Endodermal cell (in vitro differentiated cells): ENCODE results near the gene RNPEPL1. TPM values are rescaled to one million over a fixed set of nuclear protein-coding genes. Genes with fewer than 3 reads are reported as not detected.

Experiments
- DNase-seq: peaks from one replicate; pipeline ENCODE4 v3.0.0-alpha.2; 2017
- H3K27ac ChIP-seq: 2 replicates; pipeline ENCODE4 v1.5.1; 2013; ENCODE audit warnings: mild to moderate bottlenecking, low read depth, low read length, moderate library complexity
- H3K27me3 ChIP-seq: 2 replicates; pipeline ENCODE4 v1.6.1; 2013; ENCODE audit warnings: mild to moderate bottlenecking, low read length, moderate library complexity; ENCODE audit not compliant: insufficient read depth, control insufficient read depth, poor library complexity, severe bottlenecking
- H3K36me3 ChIP-seq: 2 replicates; pipeline ENCODE4 v1.7.0; 2013; ENCODE audit warnings: mild to moderate bottlenecking, low read length, moderate library complexity; ENCODE audit not compliant: control insufficient read depth, insufficient read depth
- H3K4me1 ChIP-seq: one replicate; pipeline ENCODE4 v1.7.0; 2013; ENCODE audit warnings: low read length; ENCODE audit not compliant: control insufficient read depth, insufficient read depth
- H3K4me3 ChIP-seq: 2 replicates; pipeline ENCODE4 v1.5.1; 2013; ENCODE audit warnings: mild to moderate bottlenecking, low read length, moderate library complexity
- H3K9ac ChIP-seq: 2 replicates; pipeline ENCODE4 v1.6.1; 2013; ENCODE audit warnings: mild to moderate bottlenecking, low read length, moderate library complexity; ENCODE audit not compliant: poor library complexity, severe bottlenecking; ENCODE audit errors: extremely low read depth
- H3K9me3 ChIP-seq: 2 replicates; pipeline ENCODE4 v1.6.1; 2013; ENCODE audit warnings: mild to moderate bottlenecking, low read length, moderate library complexity; ENCODE audit not compliant: control insufficient read depth
- H3K27ac Mint-ChIP-seq: 2 replicates; pipeline ENCODE4 v1.8.0; 2020; ENCODE audit warnings: mixed read lengths
- H3K27me3 Mint-ChIP-seq: 2 replicates; pipeline ENCODE4 v1.8.0; 2021; ENCODE audit warnings: mild to moderate bottlenecking, mixed read lengths; ENCODE audit not compliant: insufficient read depth
- H3K36me3 Mint-ChIP-seq: 2 replicates; pipeline ENCODE4 v1.8.0; 2020; ENCODE audit warnings: low read depth, mixed read lengths
- H3K4me1 Mint-ChIP-seq: 2 replicates; pipeline ENCODE4 v1.8.0; 2020; ENCODE audit warnings: mixed read lengths
- H3K4me3 Mint-ChIP-seq: 2 replicates; pipeline ENCODE4 v1.8.0; 2020; ENCODE audit warnings: mild to moderate bottlenecking, moderate library complexity, mixed read lengths
- H3K9me3 Mint-ChIP-seq: 2 replicates; pipeline ENCODE4 v1.8.0; 2020; ENCODE audit warnings: mild to moderate bottlenecking, mixed read lengths
- WGBS, 2 experiments: methylation state at CpG; one replicate each; pipeline versions ENCODE4 v1.1.5 to v1.1.7; 2013; ENCODE audit warnings: missing lambda C conversion rate in 2 of 2, mixed read lengths in 1 of 2; ENCODE audit not compliant: insufficient coverage in 1 of 2, insufficient read length in 1 of 2; 5-methylcytosine and 5-hydroxymethylcytosine counted together
- total RNA-seq, 2 donors: library from RNA; stranded (reverse); fragmentation: NEBNext Ultra II Directional in 1 of 2; extraction: Animal tissue kit (Norgen Biotek cat#: 25700) in 1 of 2; gene quantifications; 2 replicates in 1 of 2; 3 replicates in 1 of 2; pipeline ENCODE4 v1.2.1, GENCODE V29; 2021
- TF ChIP-seq, protein P1 (sequence below): fragments of 200-600 bp; sonication (generic); conservative IDR thresholded peaks from 2 replicates; pipeline ENCODE4 v1.5.0; 2021; ENCODE audit warnings: antibody characterized with exemption, mild to moderate bottlenecking

RNPEPL1 gene
- total RNA-seq, 2 donors from 2014 or later: 38.4 to 52.4 TPM

DNA sequence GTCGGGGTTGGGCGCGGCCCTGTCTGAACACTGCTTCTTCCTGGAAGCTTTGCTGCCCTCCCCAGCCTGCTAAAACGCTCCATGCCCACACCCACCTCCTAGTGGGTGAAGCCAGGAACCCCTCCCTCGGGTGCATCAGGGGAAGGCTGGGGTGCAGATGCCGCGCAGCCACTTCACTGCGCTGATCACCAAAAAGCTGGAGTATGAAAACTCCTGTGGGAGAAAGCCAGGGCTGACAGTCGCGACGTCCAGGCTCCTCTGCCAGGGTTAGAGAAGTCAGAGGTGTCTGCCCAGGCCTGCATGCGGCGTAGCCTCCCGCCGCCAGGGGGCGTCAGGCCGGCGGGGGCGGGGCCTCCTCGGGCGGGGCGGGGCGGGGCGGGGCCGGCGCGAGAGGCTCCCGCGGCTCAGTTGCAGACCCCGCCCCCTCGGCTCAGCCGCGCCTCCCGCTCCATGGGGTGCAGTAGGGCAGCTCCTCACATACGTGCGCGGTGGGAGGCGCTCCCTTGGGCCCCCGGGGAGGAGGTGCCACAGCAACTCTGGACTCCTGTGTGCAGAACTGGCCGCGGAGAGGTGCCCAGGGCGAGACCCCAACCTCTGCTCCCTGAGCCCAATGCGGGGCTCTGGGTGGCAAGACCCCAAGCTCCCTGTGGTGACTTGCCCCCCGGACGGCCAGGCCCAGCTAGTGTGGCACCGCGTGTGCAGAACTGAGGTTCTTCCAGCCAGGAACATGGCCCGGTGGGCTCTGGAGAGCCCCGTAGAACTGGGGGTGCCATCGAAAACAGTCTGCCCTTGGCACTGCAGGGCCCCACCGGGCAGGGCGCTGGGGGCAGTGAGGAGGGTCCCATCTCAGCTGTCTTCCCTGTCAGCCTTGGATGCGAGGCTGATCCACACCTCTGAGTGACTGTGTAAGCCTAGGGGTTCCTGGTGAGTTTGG lies 1.8 kb upstream of the RNPEPL1 start:
- Histone ChIP-seq H3K4me1 (peaks cover 18% of the 10 kb centered on the region), H3K27ac (no peak overlapping the region), H3K9ac (no peak overlapping the region), H3K4me3 (no peak overlapping the region), H3K9me3 (no peaks in the 10 kb centered on the region), H3K27me3 (peaks cover 11% of the 10 kb centered on the region), H3K36me3 (peaks cover 9% of the 10 kb centered on the region)
- H3K27ac Mint-ChIP-seq: no peak overlapping the region
- peak overlapping the region; percentile 63 for H3K4me3 Mint-ChIP-seq
- H3K9me3 Mint-ChIP-seq: no peaks in the 10 kb centered on the region
- peaks cover 14% of the 10 kb centered on the region for H3K4me1 Mint-ChIP-seq
- H3K36me3 Mint-ChIP-seq: peaks cover 17% of the 10 kb centered on the region
- TF ChIP-seq, protein P1, sequence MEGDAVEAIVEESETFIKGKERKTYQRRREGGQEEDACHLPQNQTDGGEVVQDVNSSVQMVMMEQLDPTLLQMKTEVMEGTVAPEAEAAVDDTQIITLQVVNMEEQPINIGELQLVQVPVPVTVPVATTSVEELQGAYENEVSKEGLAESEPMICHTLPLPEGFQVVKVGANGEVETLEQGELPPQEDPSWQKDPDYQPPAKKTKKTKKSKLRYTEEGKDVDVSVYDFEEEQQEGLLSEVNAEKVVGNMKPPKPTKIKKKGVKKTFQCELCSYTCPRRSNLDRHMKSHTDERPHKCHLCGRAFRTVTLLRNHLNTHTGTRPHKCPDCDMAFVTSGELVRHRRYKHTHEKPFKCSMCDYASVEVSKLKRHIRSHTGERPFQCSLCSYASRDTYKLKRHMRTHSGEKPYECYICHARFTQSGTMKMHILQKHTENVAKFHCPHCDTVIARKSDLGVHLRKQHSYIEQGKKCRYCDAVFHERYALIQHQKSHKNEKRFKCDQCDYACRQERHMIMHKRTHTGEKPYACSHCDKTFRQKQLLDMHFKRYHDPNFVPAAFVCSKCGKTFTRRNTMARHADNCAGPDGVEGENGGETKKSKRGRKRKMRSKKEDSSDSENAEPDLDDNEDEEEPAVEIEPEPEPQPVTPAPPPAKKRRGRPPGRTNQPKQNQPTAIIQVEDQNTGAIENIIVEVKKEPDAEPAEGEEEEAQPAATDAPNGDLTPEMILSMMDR: peak; percentile 97
- H3K27me3 Mint-ChIP-seq: peaks cover 17% of the 10 kb centered on the region
- peak; percentile 94 for DNase-seq
- whole genome bisulfite sequencing, 2 experiments: 21 to 50% methylated on average over 19 to 53 of the region's 53 CpGs

DNA sequence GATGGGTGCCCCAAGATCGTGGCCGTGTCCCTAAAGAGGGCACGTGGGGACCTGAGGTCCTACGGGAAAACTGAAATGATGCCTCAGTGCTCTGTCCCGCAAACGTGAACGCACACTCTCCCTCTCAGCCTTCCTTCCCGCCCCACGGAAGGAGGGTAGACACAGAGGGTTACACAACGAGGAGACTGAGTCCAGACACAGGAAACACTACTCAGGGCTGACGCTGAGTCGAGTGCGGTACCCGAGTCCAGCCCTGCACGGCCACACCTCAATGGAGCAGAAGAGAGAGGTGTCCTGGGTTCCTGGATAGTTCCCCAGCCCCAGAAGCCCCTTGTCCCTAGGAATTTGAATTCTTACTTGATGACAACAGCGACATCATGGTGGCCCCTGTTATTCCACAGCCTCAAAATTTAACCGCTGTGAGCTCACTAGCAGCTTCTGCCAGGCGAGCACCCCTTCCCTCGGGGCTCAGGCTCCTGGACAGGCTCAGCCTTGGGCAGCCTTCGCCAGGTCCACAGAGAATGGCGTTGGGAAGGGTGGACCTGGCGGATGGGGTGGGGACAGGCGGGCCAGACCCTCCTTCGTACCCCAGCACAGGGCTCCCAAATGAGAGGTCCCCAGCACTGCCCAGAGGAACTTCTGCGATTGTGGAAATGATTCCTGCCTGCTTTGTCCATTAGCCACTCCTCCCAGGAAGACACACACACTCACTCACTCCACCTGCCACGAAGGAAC lies 980 bp upstream of the RNPEPL1 start:
- H3K4me3 Mint-ChIP-seq: peak overlapping the region; percentile 63
- H3K9me3 ChIP-seq: no peaks in the 10 kb centered on the region
- TF ChIP-seq, protein P1: no peak
- H3K27ac Mint-ChIP-seq: no peak overlapping the region
- WGBS, 2 experiments: 51 to 63% methylated on average over 19 to 26 of the region's 26 CpGs
- no peaks in the 10 kb centered on the region for H3K9me3 Mint-ChIP-seq
- peaks cover 11% of the 10 kb centered on the region for H3K27me3 ChIP-seq
- peak overlapping the region; percentile 81 for H3K4me3 ChIP-seq
- peaks cover 18% of the 10 kb centered on the region for H3K4me1 ChIP-seq
- peaks cover 10% of the 10 kb centered on the region for H3K4me1 Mint-ChIP-seq
- peak; percentile 60 for DNase-seq
- peaks cover 8% of the 10 kb centered on the region for H3K36me3 ChIP-seq
- H3K27ac ChIP-seq: no peak overlapping the region
- peaks cover 17% of the 10 kb centered on the region for H3K36me3 Mint-ChIP-seq
- H3K27me3 Mint-ChIP-seq: peaks cover 17% of the 10 kb centered on the region
- no peak overlapping the region for H3K9ac ChIP-seq

DNA sequence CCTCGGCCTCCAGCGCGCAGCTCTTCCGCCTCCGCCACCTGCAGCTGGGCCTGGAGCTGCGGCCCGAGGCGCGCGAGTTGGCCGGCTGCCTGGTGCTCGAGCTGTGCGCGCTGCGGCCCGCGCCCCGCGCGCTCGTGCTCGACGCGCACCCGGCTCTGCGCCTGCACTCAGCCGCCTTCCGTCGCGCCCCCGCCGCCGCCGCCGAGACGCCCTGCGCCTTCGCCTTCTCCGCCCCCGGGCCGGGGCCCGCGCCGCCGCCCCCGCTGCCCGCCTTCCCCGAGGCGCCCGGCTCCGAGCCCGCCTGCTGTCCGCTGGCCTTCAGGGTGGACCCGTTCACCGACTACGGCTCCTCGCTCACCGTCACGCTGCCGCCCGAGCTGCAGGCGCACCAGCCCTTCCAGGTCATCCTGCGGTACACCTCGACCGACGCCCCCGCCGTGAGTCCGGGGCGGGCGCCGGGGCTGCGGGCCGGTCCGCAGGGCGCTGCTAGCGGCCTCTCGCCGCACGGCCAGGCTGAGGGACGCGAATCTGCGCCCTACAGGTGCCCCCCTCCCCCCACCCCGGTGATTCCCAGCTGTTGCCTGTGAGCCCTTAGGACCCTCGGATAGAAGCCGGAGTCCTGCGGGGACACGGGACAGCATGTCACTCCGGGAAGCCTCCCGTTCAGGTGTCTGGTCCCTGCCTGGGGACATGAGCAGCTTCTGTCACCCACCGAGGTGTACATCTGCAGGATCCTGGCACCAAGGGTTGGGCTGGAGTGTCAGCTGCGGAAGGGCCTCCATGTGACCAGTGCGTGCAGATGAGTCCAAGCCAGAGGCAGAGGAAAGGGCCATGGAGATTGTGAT lies 616 bp downstream of the RNPEPL1 start:
- H3K4me1 Mint-ChIP-seq: peaks cover 10% of the 10 kb centered on the region
- Histone ChIP-seq H3K4me3 (peak overlapping the region; percentile 82), H3K9ac (peak overlapping the region; percentile 20), H3K36me3 (no peaks in the 10 kb centered on the region), H3K27ac (no peak overlapping the region), H3K4me1 (peaks cover 18% of the 10 kb centered on the region), H3K27me3 (peaks cover 11% of the 10 kb centered on the region), H3K9me3 (no peaks in the 10 kb centered on the region)
- WGBS, 2 experiments: 5 to 12% methylated on average over 24 to 93 of the region's 93 CpGs
- H3K27ac Mint-ChIP-seq: no peak overlapping the region
- peak; percentile 76 for DNase-seq
- no peaks in the 10 kb centered on the region for H3K9me3 Mint-ChIP-seq
- H3K27me3 Mint-ChIP-seq: peaks cover 17% of the 10 kb centered on the region
- TF ChIP-seq, protein P1: no peak
- peaks cover 2% of the 10 kb centered on the region for H3K36me3 Mint-ChIP-seq
- peak overlapping the region; percentile 63 for H3K4me3 Mint-ChIP-seq
